GM19328 (cell line): ENCODE measurements around the gene KRT39.

Experiments used
- ATAC-seq: cut with Tn5 transposase; IDR thresholded peaks from one replicate; pipeline ENCODE4 v1.9.1; 2021; ENCODE audit warnings: mild to moderate bottlenecking, moderate library complexity; ENCODE audit not compliant: unreplicated experiment

KRT39 gene

GRCh38 chr17:40981115-40981514, 14.4 kb upstream of the KRT39 start:
- no peak for ATAC-seq

- ATAC-seq: no peak
These were observed 13.8 kb upstream of the KRT39 start for GRCh38 chr17:40980596-40980995.

GRCh38 chr17:40980117-40980516, 13.4 kb upstream of the KRT39 start:
- ATAC-seq: no peak

- no peak for ATAC-seq
These were observed 11.9 kb upstream of the KRT39 start for GRCh38 chr17:40978575-40979151.

GRCh38 chr17:40975516-40975915, 8.8 kb upstream of the KRT39 start:
- ATAC-seq: no peak

- no peak for ATAC-seq
These were observed 7.6 kb upstream of the KRT39 start for GRCh38 chr17:40974366-40974765.

GRCh38 chr17:40967582-40967981, 834 bp upstream of the KRT39 start:
- ATAC-seq: no peak

- no peak for ATAC-seq
These were observed 2.9 kb downstream of the KRT39 start for GRCh38 chr17:40963838-40964237.

GRCh38 chr17:40962059-40962561, 4.6 kb downstream of the KRT39 start:
- no peak for ATAC-seq

- ATAC-seq: no peak
These were observed 5.2 kb downstream of the KRT39 start for GRCh38 chr17:40961591-40961990.

GRCh38 chr17:40960144-40960543, 6.6 kb downstream of the KRT39 start:
- no peak for ATAC-seq

GRCh38 chr17:40958086-40958953, 8.4 kb downstream of the KRT39 start:
- no peak for ATAC-seq

GRCh38 chr17:40956401-40957254, 10.1 kb downstream of the KRT39 start:
- no peak for ATAC-seq

- no peak for ATAC-seq
These were observed 12.9 kb downstream of the KRT39 start for GRCh38 chr17:40953881-40954280.

- no peak for ATAC-seq
These were observed 14.1 kb downstream of the KRT39 start for GRCh38 chr17:40952661-40953060.

- no peak for ATAC-seq
These were observed 14.6 kb downstream of the KRT39 start for GRCh38 chr17:40952154-40952553.

- ATAC-seq: no peak
These were observed 15.6 kb downstream of the KRT39 start for GRCh38 chr17:40951011-40951622.

- no peak for ATAC-seq
These were observed 16.6 kb downstream of the KRT39 start for GRCh38 chr17:40950176-40950575.

GRCh38 chr17:40949418-40949817, 17.3 kb downstream of the KRT39 start:
- no peak for ATAC-seq

GRCh38 chr17:40947929-40948328, 18.8 kb downstream of the KRT39 start:
- no peak for ATAC-seq

GRCh38 chr17:40945414-40945813, 21.3 kb downstream of the KRT39 start:
- ATAC-seq: no peak
